HG02943 (cell line): ENCODE results near the gene SPNS2.

Experiments used
- ATAC-seq: cut with Tn5 transposase; IDR thresholded peaks from one replicate; pipeline ENCODE4 v1.9.1; 2021; ENCODE audit warnings: mild to moderate bottlenecking, low read depth, moderate library complexity; ENCODE audit not compliant: unreplicated experiment

The SPNS2 gene

GRCh38 chr17:4584917-4585637 lies 86.4 kb downstream of the SPNS2 start:
- ATAC-seq = no peak

GRCh38 chr17:4585638-4585994 lies 86.9 kb downstream of the SPNS2 start:
- ATAC-seq = no peak

GRCh38 chr17:4586043-4586442 lies 87.4 kb downstream of the SPNS2 start:
- ATAC-seq = no peak

GRCh38 chr17:4587195-4587594 lies 88.5 kb downstream of the SPNS2 start:
- ATAC-seq = no peak

- no peak for ATAC-seq
Observed at GRCh38 chr17:4587803-4588202, 89.1 kb downstream of the SPNS2 start.

GRCh38 chr17:4588391-4588790 lies 89.7 kb downstream of the SPNS2 start:
- ATAC-seq = no peak
